ENCODE results near the gene CDK14. TPM values are rescaled to one million over a fixed set of nuclear protein-coding genes. Genes with fewer than 3 reads are reported as not detected.
"Not testable (repeated sequence)": the region's sequence is repeated elsewhere in the genome, so short reads cannot be mapped to it uniquely, and the experiment has no call there.

Gene CDK14
- total and polyA plus RNA-seq, 11 donors, result 2.9 to 37.7 (median 21.3) TPM

GRCh38 chr7:90728568-90728967 is 132.4 kb downstream of the CDK14 start:
- H3K27ac ChIP-seq, result no peak overlapping the region
- intact Hi-C loops (cut with DNase I), result no loop called here
- H3K27me3 ChIP-seq, result no peaks in the 10 kb centered on the region
- H3K4me1 ChIP-seq, result peaks cover 0 to 31% (median 17%) of the 10 kb centered on the region in 12 donors
- ATAC-seq, result no peak
- 78 to 88% (median 84%) methylated on average over 2 of the region's 2 CpGs for WGBS, 4 donors
- peaks cover 0 to 18% (median 0%) of the 10 kb centered on the region in 12 donors for H3K9me3 ChIP-seq
- TF ChIP-seq POLR2A (IDR thresholded peaks at IDR 0.05) (no peak), CTCF (IDR thresholded peaks at IDR 0.05) (no peak)
- no peak for DNase-seq
- H3K36me3 ChIP-seq, result no peaks in the 10 kb centered on the region
- H3K4me3 ChIP-seq, result no peak overlapping the region

- intact Hi-C loops (cut with DNase I); ATAC-seq; H3K36me3 ChIP-seq; H3K4me3 ChIP-seq; H3K27ac ChIP-seq; H3K27me3 ChIP-seq: not testable (repeated sequence)
- Histone ChIP-seq H3K9me3 (peaks cover 0 to 23% (median 3%) of the 10 kb centered on the region in 12 donors), H3K4me1 (peaks cover 0 to 11% (median 0%) of the 10 kb centered on the region in 12 donors)
- 89 to 90% (median 90%) methylated on average over 18 to 20 of the region's 20 CpGs for WGBS, 4 donors
- peak in 1 of 5 donors; percentile 27 for DNase-seq
These were observed 139.6 kb downstream of the CDK14 start for GRCh38 chr7:90735611-90736280.

- 55 to 67% (median 60%) methylated on average over 2 of the region's 2 CpGs for WGBS, 4 donors
- Histone ChIP-seq H3K9me3 (peaks cover 0 to 18% (median 3%) of the 10 kb centered on the region in 12 donors), H3K27ac (no peak overlapping the region), H3K4me1 (peaks cover 0 to 11% (median 0%) of the 10 kb centered on the region in 12 donors), H3K27me3 (no peaks in the 10 kb centered on the region), H3K4me3 (no peak overlapping the region), H3K36me3 (peaks cover 0 to 8% (median 0%) of the 10 kb centered on the region in 9 donors)
- TF ChIP-seq POLR2A (IDR thresholded peaks at IDR 0.05) (no peak), CTCF (IDR thresholded peaks at IDR 0.05) (no peak)
- no peak for ATAC-seq
- intact Hi-C loops (cut with DNase I), result no loop called here
- no peak for DNase-seq
These were observed 140.2 kb downstream of the CDK14 start for GRCh38 chr7:90736316-90736715.

- peaks cover 0 to 11% (median 0%) of the 10 kb centered on the region in 12 donors for H3K4me1 ChIP-seq
- ATAC-seq (no peak), DNase-seq (no peak)
- H3K36me3 ChIP-seq, result peaks cover 0 to 8% (median 0%) of the 10 kb centered on the region in 9 donors
- no peak for TF ChIP-seq POLR2A (IDR thresholded peaks at IDR 0.05)
- TF ChIP-seq CTCF (IDR thresholded peaks at IDR 0.05), result no peak
- no peak overlapping the region for H3K4me3 ChIP-seq
- peaks cover 0 to 12% (median 3%) of the 10 kb centered on the region in 12 donors for H3K9me3 ChIP-seq
- intact Hi-C loops (cut with DNase I), result no loop called here
- no peak overlapping the region for H3K27ac ChIP-seq
- H3K27me3 ChIP-seq, result no peaks in the 10 kb centered on the region
- WGBS, 4 donors, result 75 to 91% (median 84%) methylated on average over 4 of the region's 4 CpGs
These were observed 141.1 kb downstream of the CDK14 start for GRCh38 chr7:90736968-90737939.

All from heart left ventricle (tissue), 16 donors.